SK-N-MC (cell line): ENCODE measurements around the gene CNTNAP4.

Experiments
- DNase-seq: peaks from one replicate; pipeline ENCODE4 v3.0.0-alpha.2; 2011; ENCODE audit warnings: low read depth, low spot score
- H3K27ac ChIP-seq: fragments of 200-600 bp; sonication (generic); 2 replicates; pipeline ENCODE4 v1.5.1; 2016; ENCODE audit warnings: mixed run types
- H3K36me3 ChIP-seq: fragments of 200-600 bp; sonication (generic); 2 replicates; pipeline ENCODE4 v1.6.1; 2017; ENCODE audit warnings: antibody characterized with exemption, low read length, mixed read lengths; ENCODE audit not compliant: insufficient read depth
- H3K4me3 ChIP-seq: fragments of 200-600 bp; sonication (generic); 2 replicates; pipeline ENCODE4 v1.5.1; 2016
- H3K9ac ChIP-seq: fragments of 200-600 bp; sonication (generic); 2 replicates; pipeline ENCODE4 v1.8.0; 2017; ENCODE audit warnings: mixed run types, mixed read lengths; ENCODE audit not compliant: insufficient read length
- H3K9me3 ChIP-seq: fragments of 200-600 bp; sonication (generic); 2 replicates; pipeline ENCODE4 v1.6.1; 2017; ENCODE audit warnings: low read depth, mild to moderate bottlenecking, antibody characterized with exemption, low read length, moderate library complexity, mixed read lengths
- EZH2 ChIP-seq: fragments of 200-600 bp; sonication (generic); IDR thresholded peaks from one replicate; pipeline ENCODE4 v1.6.1; 2017; ENCODE audit warnings: antibody characterized with exemption
- FOXP2 ChIP-seq: optimal IDR thresholded peaks from 2 replicates; pipeline ENCODE3; 2011; ENCODE audit warnings: mild to moderate bottlenecking, moderate library complexity; ENCODE audit not compliant: insufficient read depth; ENCODE audit errors: extremely low read length, control extremely low read depth
- POLR2AphosphoS5 ChIP-seq: IDR thresholded peaks from 2 replicates; pipeline ENCODE4 v1.6.1; 2012; ENCODE audit warnings: mild to moderate bottlenecking, low read depth, low read length, borderline replicate concordance

Gene CNTNAP4

DNA sequence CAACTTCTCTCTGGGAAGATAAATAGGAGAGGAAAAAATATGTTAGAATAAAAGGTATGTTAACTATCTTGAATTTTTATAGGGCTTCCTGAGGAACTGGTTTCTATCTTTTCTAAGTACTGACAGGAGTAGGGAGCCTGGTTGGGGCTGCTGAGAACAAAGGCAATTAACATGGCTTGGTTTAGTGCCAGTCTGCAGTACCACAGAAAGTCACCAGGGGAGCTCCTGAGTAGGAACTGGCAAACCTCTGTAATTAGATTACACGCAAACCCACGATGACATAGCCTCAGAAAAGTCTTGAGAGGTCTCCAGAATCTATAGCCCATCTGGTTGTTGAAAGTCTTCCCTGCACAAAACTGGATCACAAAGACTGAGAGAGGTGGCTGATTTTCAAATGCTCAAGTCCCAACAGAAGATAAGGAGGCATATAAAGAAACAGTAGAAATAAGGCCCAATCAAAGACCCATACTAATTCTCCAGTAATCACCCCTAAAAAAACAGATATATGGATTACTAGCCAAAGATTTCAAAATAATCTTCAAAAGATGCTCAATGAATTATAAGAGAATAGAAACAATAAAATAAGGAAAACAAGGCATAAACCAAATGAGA, 11.7 kb upstream of the CNTNAP4 start:
- no peak for DNase-seq
- H3K9me3 ChIP-seq, result no peaks in the 10 kb centered on the region
- TF ChIP-seq FOXP2, result no peak
- TF ChIP-seq EZH2, result no peak
- TF ChIP-seq POLR2AphosphoS5, result no peak
- H3K27ac ChIP-seq, result no peak overlapping the region
- H3K4me3 ChIP-seq, result no peak overlapping the region
- H3K9ac ChIP-seq, result no peak overlapping the region
- no peaks in the 10 kb centered on the region for H3K36me3 ChIP-seq

DNA sequence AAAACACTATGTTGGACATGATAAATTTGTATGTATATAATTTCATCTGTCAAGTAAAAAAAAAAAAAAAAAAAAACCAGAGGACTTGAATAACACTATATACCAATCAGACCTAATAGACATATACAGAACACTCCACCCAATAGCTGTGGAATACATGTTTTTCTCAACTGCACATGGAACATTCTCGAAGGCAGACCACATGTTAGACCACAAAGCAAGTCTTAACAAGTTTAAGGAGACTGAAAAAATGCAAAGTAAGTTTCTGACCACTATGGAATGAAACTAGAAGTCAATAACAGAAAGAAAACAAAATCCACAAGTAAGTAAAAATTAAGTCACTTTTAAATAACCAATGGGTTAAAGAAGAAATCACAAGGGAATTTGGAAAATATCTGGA, 8.4 kb upstream of the CNTNAP4 start:
- H3K36me3 ChIP-seq, result no peaks in the 10 kb centered on the region
- H3K27ac ChIP-seq, result no peak overlapping the region
- DNase-seq, result no peak
- H3K4me3 ChIP-seq, result no peak overlapping the region
- no peaks in the 10 kb centered on the region for H3K9me3 ChIP-seq
- H3K9ac ChIP-seq, result no peak overlapping the region
- no peak for TF ChIP-seq POLR2AphosphoS5
- no peak for TF ChIP-seq EZH2
- TF ChIP-seq FOXP2, result no peak

DNA sequence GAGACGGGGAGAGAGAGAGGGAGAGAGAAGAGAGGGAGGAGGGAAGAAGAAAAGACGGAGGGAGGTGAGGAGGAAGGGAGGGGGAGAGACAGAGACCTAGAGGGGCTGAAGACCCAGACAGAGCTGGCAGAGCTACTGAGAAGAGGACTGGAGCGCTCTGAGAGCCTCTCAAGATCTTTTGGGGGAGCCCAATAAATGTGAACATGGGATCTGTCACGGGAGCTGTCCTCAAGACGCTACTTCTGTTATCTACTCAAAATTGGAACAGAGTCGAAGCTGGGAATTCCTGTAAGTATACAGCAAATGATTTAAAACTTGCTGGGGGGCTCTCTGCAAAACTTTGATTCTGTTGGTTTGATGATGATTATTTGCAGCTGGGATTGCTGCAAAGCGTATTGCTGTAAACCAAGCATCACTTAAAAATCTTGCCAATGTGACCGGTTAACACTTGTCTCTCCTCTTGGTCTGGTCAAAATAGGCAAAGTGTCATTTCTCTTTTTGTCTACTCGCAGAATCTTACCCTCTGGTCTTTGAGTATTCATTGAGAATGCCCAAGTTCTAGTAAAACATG, 344 bp downstream of the CNTNAP4 start:
- DNase-seq, result no peak
- no peak for TF ChIP-seq POLR2AphosphoS5
- no peak for TF ChIP-seq EZH2
- TF ChIP-seq FOXP2, result no peak
- Histone ChIP-seq H3K27ac (no peak overlapping the region), H3K9me3 (no peaks in the 10 kb centered on the region), H3K4me3 (no peak overlapping the region), H3K9ac (no peak overlapping the region), H3K36me3 (no peaks in the 10 kb centered on the region)

DNA sequence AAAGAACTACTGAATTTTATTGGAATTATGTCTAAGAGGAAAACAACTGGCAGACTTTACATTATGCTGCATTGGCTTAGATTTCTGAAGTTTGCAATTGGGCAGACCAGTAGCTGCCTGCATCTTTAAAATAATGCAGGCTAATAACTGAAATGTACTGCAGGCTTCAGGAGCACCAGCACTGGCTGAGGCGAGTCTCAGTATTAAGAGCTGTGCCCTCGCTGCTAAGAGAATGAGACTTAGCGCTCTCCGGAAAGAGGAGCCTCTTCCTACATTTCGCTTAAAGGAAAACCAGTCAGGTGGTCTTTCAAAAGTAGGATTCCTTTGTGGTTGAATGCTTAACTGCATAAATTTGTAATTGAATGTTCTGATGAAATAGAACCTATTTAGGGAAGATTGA, 885 bp downstream of the CNTNAP4 start:
- no peak overlapping the region for H3K4me3 ChIP-seq
- H3K9me3 ChIP-seq, result no peaks in the 10 kb centered on the region
- DNase-seq, result no peak
- no peaks in the 10 kb centered on the region for H3K36me3 ChIP-seq
- H3K27ac ChIP-seq, result no peak overlapping the region
- no peak overlapping the region for H3K9ac ChIP-seq
- no peak for TF ChIP-seq FOXP2
- no peak for TF ChIP-seq POLR2AphosphoS5
- TF ChIP-seq EZH2, result no peak

DNA sequence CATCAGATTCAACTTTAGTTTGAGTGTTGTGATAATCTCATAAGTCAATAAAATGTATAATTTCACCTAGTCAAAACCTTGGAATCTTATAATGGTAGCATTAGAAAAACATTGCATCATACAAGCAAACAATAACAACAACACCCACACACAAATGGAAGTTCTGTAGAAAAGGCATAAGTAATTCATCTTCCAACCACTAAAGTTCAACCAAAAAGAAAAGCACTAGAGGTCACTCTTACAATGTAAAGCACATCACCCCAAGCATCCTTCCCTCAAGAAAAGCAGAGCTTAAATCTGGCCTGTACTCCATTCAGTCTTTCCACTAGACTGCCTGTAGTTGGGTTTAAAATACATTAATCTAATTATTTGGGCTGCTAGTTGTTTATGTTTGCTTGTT, 1.8 kb downstream of the CNTNAP4 start:
- H3K9ac ChIP-seq, result no peak overlapping the region
- DNase-seq, result no peak
- TF ChIP-seq EZH2 (no peak), POLR2AphosphoS5 (no peak), FOXP2 (no peak)
- no peaks in the 10 kb centered on the region for H3K36me3 ChIP-seq
- no peak overlapping the region for H3K4me3 ChIP-seq
- H3K9me3 ChIP-seq, result no peaks in the 10 kb centered on the region
- no peak overlapping the region for H3K27ac ChIP-seq

DNA sequence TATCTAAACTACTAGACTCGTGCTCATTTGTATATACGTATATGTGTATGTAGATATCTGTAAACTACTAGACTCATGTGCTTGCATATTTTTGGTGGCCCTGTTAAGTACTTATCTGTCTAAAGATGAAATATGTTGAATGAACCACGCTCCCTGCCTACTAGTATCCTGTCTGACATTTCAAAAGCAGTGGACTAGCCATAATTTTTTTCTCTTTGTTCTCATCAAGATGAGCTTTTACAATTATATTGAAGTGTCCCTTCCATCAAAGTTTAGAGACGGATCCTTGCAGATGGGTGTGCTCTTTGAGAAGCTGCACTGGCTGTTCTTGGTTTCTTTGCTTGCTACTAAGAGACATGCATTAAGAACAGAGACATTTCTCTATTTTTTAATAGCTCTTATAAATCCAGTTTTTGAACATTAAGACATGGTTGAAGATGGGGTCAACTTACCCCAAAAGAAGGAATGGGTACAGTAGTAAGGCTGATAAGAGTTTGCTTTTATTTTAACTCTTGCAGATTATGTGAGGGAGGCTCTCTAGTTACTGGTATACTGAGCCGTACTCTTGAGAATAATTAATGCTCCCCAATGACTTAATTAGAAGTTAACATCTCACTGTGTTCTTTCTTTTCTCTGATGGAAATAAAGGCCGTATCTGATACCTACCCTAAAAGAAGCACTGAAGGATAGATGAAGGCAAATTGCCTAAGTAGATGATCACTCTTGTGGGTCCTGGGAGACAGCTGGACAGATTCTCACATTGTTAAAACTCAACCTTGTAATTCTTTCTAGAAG, 3.4 kb downstream of the CNTNAP4 start:
- no peaks in the 10 kb centered on the region for H3K9me3 ChIP-seq
- no peak for DNase-seq
- H3K9ac ChIP-seq, result no peak overlapping the region
- TF ChIP-seq FOXP2 (no peak), EZH2 (no peak), POLR2AphosphoS5 (no peak)
- H3K4me3 ChIP-seq, result no peak overlapping the region
- no peak overlapping the region for H3K27ac ChIP-seq
- no peaks in the 10 kb centered on the region for H3K36me3 ChIP-seq

DNA sequence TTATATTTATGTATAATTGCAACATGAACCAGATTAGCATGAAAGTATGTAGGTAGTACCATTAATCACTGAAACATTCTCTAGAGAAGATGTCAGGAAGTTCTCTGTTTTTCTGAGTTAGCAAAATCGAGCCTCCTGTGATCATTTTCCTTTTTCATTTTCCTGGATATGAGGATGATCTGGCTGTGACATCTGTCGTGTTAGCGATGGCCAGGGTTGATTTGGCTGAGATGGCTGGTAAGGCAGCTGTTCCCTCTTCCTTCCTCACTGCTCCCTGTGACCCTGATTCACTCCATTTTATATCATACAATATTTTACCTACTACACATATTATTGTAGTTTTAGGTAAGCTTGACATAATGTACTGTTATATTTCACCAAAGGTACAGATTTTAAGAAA, 10.3 kb downstream of the CNTNAP4 start:
- no peaks in the 10 kb centered on the region for H3K9me3 ChIP-seq
- TF ChIP-seq EZH2 (no peak), POLR2AphosphoS5 (no peak), FOXP2 (no peak)
- DNase-seq, result no peak
- H3K36me3 ChIP-seq, result no peaks in the 10 kb centered on the region
- no peak overlapping the region for H3K27ac ChIP-seq
- no peak overlapping the region for H3K4me3 ChIP-seq
- H3K9ac ChIP-seq, result no peak overlapping the region

DNA sequence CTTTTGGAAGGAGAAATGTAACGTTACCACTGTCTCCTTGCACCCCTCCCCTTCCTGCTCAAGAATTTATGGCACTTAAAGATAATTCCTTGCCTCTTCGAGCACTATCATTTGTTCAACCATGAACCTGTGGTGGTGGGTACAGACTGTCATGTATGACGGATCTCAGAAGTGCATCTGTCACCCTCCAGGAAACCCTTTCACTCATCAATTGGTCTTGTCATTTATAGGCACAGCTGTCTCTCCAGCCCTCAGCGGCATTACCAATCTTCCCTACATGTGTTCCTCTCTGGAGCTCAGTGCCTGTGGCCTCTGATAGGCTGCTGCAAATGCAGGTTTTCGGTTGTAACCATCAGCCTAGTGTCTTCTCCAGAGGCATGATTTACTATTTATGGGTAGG, 15.0 kb downstream of the CNTNAP4 start:
- no peaks in the 10 kb centered on the region for H3K9me3 ChIP-seq
- no peaks in the 10 kb centered on the region for H3K36me3 ChIP-seq
- no peak for TF ChIP-seq POLR2AphosphoS5
- TF ChIP-seq FOXP2, result no peak
- no peak for TF ChIP-seq EZH2
- H3K4me3 ChIP-seq, result no peak overlapping the region
- no peak overlapping the region for H3K27ac ChIP-seq
- no peak for DNase-seq
- no peak overlapping the region for H3K9ac ChIP-seq
